Measurements from ENCODE around the gene IFT22. TPM values are rescaled to one million over a fixed set of nuclear protein-coding genes. Genes with fewer than 3 reads are reported as not detected.
"Not testable (repeated sequence)": the region's sequence is repeated elsewhere in the genome, so short reads cannot be mapped to it uniquely, and the experiment has no call there.

IFT22 gene
- total RNA-seq, 2 experiments from 2014 or later = 5.4 to 6.8 TPM

GRCh38 chr7:101290186-101291037 is 31.2 kb downstream of the IFT22 start:
- H3K9me3 Mint-ChIP-seq; H3K4me1 Mint-ChIP-seq (ENCODE audit: low read depth); H3K36me3 Mint-ChIP-seq (ENCODE audit: low read depth); H3K4me3 Mint-ChIP-seq; H3K27ac Mint-ChIP-seq: not testable (repeated sequence)
- H3K27me3 Mint-ChIP-seq (ENCODE audit: low read depth) = peaks cover 11% of the 10 kb centered on the region
- DNase-seq = peak; percentile 72
- intact Hi-C loops (cut with micrococcal nuclease) = loop anchor here (1.0 to 10.0 kb wide), 2 partner anchors 146 to 214 kb away; no protein-coding TSS in a partner anchor
- CTCF ChIA-PET = interaction anchor here (0.7 to 2.6 kb wide), 20 partner anchors 8 to 613 kb away, joined by 3 to 14 read pairs (median 4); partner anchors contain the start of genes FIS1, IFT22 and ZNHIT1

- H3K9me3 Mint-ChIP-seq; H3K36me3 Mint-ChIP-seq (ENCODE audit: low read depth); H3K4me3 Mint-ChIP-seq; H3K27ac Mint-ChIP-seq; H3K4me1 Mint-ChIP-seq (ENCODE audit: low read depth); DNase-seq: not testable (repeated sequence)
- peaks cover 11% of the 10 kb centered on the region for H3K27me3 Mint-ChIP-seq (ENCODE audit: low read depth)
- CTCF ChIA-PET = interaction anchor here (0.9 to 2.6 kb wide), 7 partner anchors 13 to 97 kb away, joined by 3 to 11 read pairs (median 4); partner anchors contain the start of genes FIS1 and IFT22
- intact Hi-C loops (cut with micrococcal nuclease) = loop anchor here (1.0 to 10.0 kb wide), 3 partner anchors 115 to 215 kb away; no protein-coding TSS in a partner anchor
Measured at GRCh38 chr7:101289687-101290086, 31.9 kb downstream of the IFT22 start.

GRCh38 chr7:101288439-101288838 is 33.2 kb downstream of the IFT22 start:
- H3K9me3 Mint-ChIP-seq = peaks cover 3% of the 10 kb centered on the region
- CTCF ChIA-PET = no interaction called here
- H3K36me3 Mint-ChIP-seq (ENCODE audit: low read depth) = no peaks in the 10 kb centered on the region
- peaks cover 6% of the 10 kb centered on the region for H3K4me1 Mint-ChIP-seq (ENCODE audit: low read depth)
- DNase-seq = no peak
- intact Hi-C loops (cut with micrococcal nuclease) = loop anchor here (10.0 kb wide), 1 partner anchor 114 kb away; no protein-coding TSS in a partner anchor
- no peak overlapping the region for H3K27ac Mint-ChIP-seq
- no peak overlapping the region for H3K4me3 Mint-ChIP-seq
- peaks cover 10% of the 10 kb centered on the region for H3K27me3 Mint-ChIP-seq (ENCODE audit: low read depth)

- CTCF ChIA-PET = no interaction called here
- no peak overlapping the region for H3K27ac Mint-ChIP-seq
- intact Hi-C loops (cut with micrococcal nuclease) = loop anchor here (10.0 kb wide), 1 partner anchor 112 kb away; no protein-coding TSS in a partner anchor
Measured at GRCh38 chr7:101287032-101287431, 34.6 kb downstream of the IFT22 start.

GRCh38 chr7:101285880-101286279 is 35.7 kb downstream of the IFT22 start:
- CTCF ChIA-PET = interaction anchor here (1.0 kb wide), 1 partner anchor 94 kb away, joined by 3 read pairs; no protein-coding TSS in a partner anchor
- H3K27ac Mint-ChIP-seq = not testable (repeated sequence)
- intact Hi-C loops (cut with micrococcal nuclease) = loop anchor here (10.0 kb wide), 1 partner anchor 111 kb away; no protein-coding TSS in a partner anchor

More at GRCh38 chr7:101287032-101287431, 34.6 kb downstream of the IFT22 start:
- no peak for DNase-seq
- Mint-ChIP-seq H3K4me1 (ENCODE audit: low read depth) (peaks cover 6% of the 10 kb centered on the region), H3K9me3 (peaks cover 3% of the 10 kb centered on the region), H3K27me3 (ENCODE audit: low read depth) (peaks cover 5% of the 10 kb centered on the region), H3K4me3 (no peak overlapping the region), H3K36me3 (ENCODE audit: low read depth) (no peaks in the 10 kb centered on the region)

GRCh38 chr7:101285171-101285570 is 36.4 kb downstream of the IFT22 start:
- CTCF ChIA-PET = interaction anchor here (1.0 kb wide), 1 partner anchor 93 kb away, joined by 3 read pairs; no protein-coding TSS in a partner anchor
- intact Hi-C loops (cut with micrococcal nuclease) = loop anchor here (10.0 kb wide), 1 partner anchor 110 kb away; no protein-coding TSS in a partner anchor
- Mint-ChIP-seq H3K9me3 (peaks cover 3% of the 10 kb centered on the region), H3K27me3 (ENCODE audit: low read depth) (no peaks in the 10 kb centered on the region), H3K36me3 (ENCODE audit: low read depth) (no peaks in the 10 kb centered on the region), H3K27ac (no peak overlapping the region), H3K4me1 (ENCODE audit: low read depth) (no peaks in the 10 kb centered on the region), H3K4me3 (no peak overlapping the region)
- no peak for DNase-seq

More at GRCh38 chr7:101285880-101286279, 35.7 kb downstream of the IFT22 start:
- not testable (repeated sequence) for H3K36me3 Mint-ChIP-seq (ENCODE audit: low read depth); H3K27me3 Mint-ChIP-seq (ENCODE audit: low read depth); H3K4me3 Mint-ChIP-seq; H3K9me3 Mint-ChIP-seq; H3K4me1 Mint-ChIP-seq (ENCODE audit: low read depth); DNase-seq

- H3K9me3 Mint-ChIP-seq; H3K36me3 Mint-ChIP-seq (ENCODE audit: low read depth); H3K4me1 Mint-ChIP-seq (ENCODE audit: low read depth); H3K27me3 Mint-ChIP-seq (ENCODE audit: low read depth); DNase-seq; H3K4me3 Mint-ChIP-seq; H3K27ac Mint-ChIP-seq: not testable (repeated sequence)
- CTCF ChIA-PET = interaction anchor here (0.6 to 4.7 kb wide), 5 partner anchors 10 to 1293 kb away, joined by 3 to 100 read pairs (median 14); no protein-coding TSS in a partner anchor
- intact Hi-C loops (cut with micrococcal nuclease) = loop anchor here (5.0 to 10.0 kb wide), 2 partner anchors 79 to 106 kb away; partner anchors contain the start of gene MOGAT3
Measured at GRCh38 chr7:101280912-101281311, 40.7 kb downstream of the IFT22 start.

GRCh38 chr7:101278461-101279292 is 42.9 kb downstream of the IFT22 start:
- Mint-ChIP-seq H3K4me3 (no peak overlapping the region), H3K9me3 (no peaks in the 10 kb centered on the region), H3K27ac (no peak overlapping the region), H3K36me3 (ENCODE audit: low read depth) (no peaks in the 10 kb centered on the region), H3K27me3 (ENCODE audit: low read depth) (peaks cover 2% of the 10 kb centered on the region), H3K4me1 (ENCODE audit: low read depth) (no peaks in the 10 kb centered on the region)
- CTCF ChIA-PET = interaction anchor here (0.6 to 1.2 kb wide), 3 partner anchors 25 to 134 kb away, joined by 4 to 8 read pairs (median 6); no protein-coding TSS in a partner anchor
- no peak for DNase-seq
- intact Hi-C loops (cut with micrococcal nuclease) = no loop called here

GRCh38 chr7:101277155-101277554 is 44.5 kb downstream of the IFT22 start:
- no peaks in the 10 kb centered on the region for H3K36me3 Mint-ChIP-seq (ENCODE audit: low read depth)
- H3K9me3 Mint-ChIP-seq = no peaks in the 10 kb centered on the region
- CTCF ChIA-PET = interaction anchor here (1.7 kb wide), 1 partner anchor 13 kb away, joined by 11 read pairs; no protein-coding TSS in a partner anchor
- H3K27ac Mint-ChIP-seq = no peak overlapping the region
- H3K4me1 Mint-ChIP-seq (ENCODE audit: low read depth) = no peaks in the 10 kb centered on the region
- DNase-seq = no peak
- H3K4me3 Mint-ChIP-seq = no peak overlapping the region
- H3K27me3 Mint-ChIP-seq (ENCODE audit: low read depth) = peaks cover 7% of the 10 kb centered on the region
- intact Hi-C loops (cut with micrococcal nuclease) = no loop called here

- Mint-ChIP-seq H3K9me3 (no peaks in the 10 kb centered on the region), H3K36me3 (ENCODE audit: low read depth) (no peaks in the 10 kb centered on the region), H3K27ac (no peak overlapping the region), H3K4me1 (ENCODE audit: low read depth) (no peaks in the 10 kb centered on the region), H3K27me3 (ENCODE audit: low read depth) (peaks cover 7% of the 10 kb centered on the region), H3K4me3 (no peak overlapping the region)
- no peak for DNase-seq
- CTCF ChIA-PET = no interaction called here
- intact Hi-C loops (cut with micrococcal nuclease) = no loop called here
Measured at GRCh38 chr7:101273206-101273605, 48.4 kb downstream of the IFT22 start.

GRCh38 chr7:101271021-101271420 is 50.6 kb downstream of the IFT22 start:
- no peaks in the 10 kb centered on the region for H3K36me3 Mint-ChIP-seq (ENCODE audit: low read depth)
- no peak overlapping the region for H3K4me3 Mint-ChIP-seq
- no peak overlapping the region for H3K27ac Mint-ChIP-seq
- DNase-seq = no peak
- no peaks in the 10 kb centered on the region for H3K4me1 Mint-ChIP-seq (ENCODE audit: low read depth)
- CTCF ChIA-PET = interaction anchor here (0.7 kb wide), 1 partner anchor 30 kb away, joined by 3 read pairs; no protein-coding TSS in a partner anchor
- H3K9me3 Mint-ChIP-seq = no peaks in the 10 kb centered on the region
- intact Hi-C loops (cut with micrococcal nuclease) = no loop called here
- peaks cover 5% of the 10 kb centered on the region for H3K27me3 Mint-ChIP-seq (ENCODE audit: low read depth)

All from activated naive CD4-positive, alpha-beta T cell treated with anti-CD3 and anti-CD28 coated beads for 36 hours (primary cell).